ENCODE measurements around the gene AGPAT4.

The AGPAT4 gene

GRCh38 chr6:161082215-161082614 is 191.6 kb downstream of the AGPAT4 start:
- TF ChIP-seq CTCF (IDR thresholded peaks at IDR 0.05; ENCODE audit: unreplicated experiment in 3 of 3), result no peak
- Mint-ChIP-seq H3K9me3 (no peaks in the 10 kb centered on the region), H3K27me3 (ENCODE audit: low read depth) (no peaks in the 10 kb centered on the region), H3K27ac (no peak overlapping the region), H3K4me1 (no peaks in the 10 kb centered on the region), H3K4me3 (no peak overlapping the region), H3K36me3 (ENCODE audit: low read depth) (peaks cover 12% of the 10 kb centered on the region)

- Mint-ChIP-seq H3K27me3 (ENCODE audit: low read depth) (no peaks in the 10 kb centered on the region), H3K4me3 (no peak overlapping the region), H3K27ac (no peak overlapping the region), H3K9me3 (no peaks in the 10 kb centered on the region), H3K4me1 (no peaks in the 10 kb centered on the region), H3K36me3 (ENCODE audit: low read depth) (peaks cover 5% of the 10 kb centered on the region)
- no peak for TF ChIP-seq CTCF (IDR thresholded peaks at IDR 0.05; ENCODE audit: unreplicated experiment in 3 of 3)
These were observed 193.4 kb downstream of the AGPAT4 start for GRCh38 chr6:161080263-161080970.
